Endodermal cell (in vitro differentiated cells): ENCODE data around the gene GET4. TPM values are rescaled to one million over a fixed set of nuclear protein-coding genes. Genes with fewer than 3 reads are reported as not detected.

Experiments
- DNase-seq: peaks from one replicate; pipeline ENCODE4 v3.0.0-alpha.2; 2017
- H3K27ac ChIP-seq: 2 replicates; pipeline ENCODE4 v1.5.1; 2013; ENCODE audit warnings: mild to moderate bottlenecking, low read depth, low read length, moderate library complexity
- H3K27me3 ChIP-seq: 2 replicates; pipeline ENCODE4 v1.6.1; 2013; ENCODE audit warnings: mild to moderate bottlenecking, low read length, moderate library complexity; ENCODE audit not compliant: insufficient read depth, control insufficient read depth, poor library complexity, severe bottlenecking
- H3K36me3 ChIP-seq: 2 replicates; pipeline ENCODE4 v1.7.0; 2013; ENCODE audit warnings: mild to moderate bottlenecking, low read length, moderate library complexity; ENCODE audit not compliant: control insufficient read depth, insufficient read depth
- H3K4me1 ChIP-seq: one replicate; pipeline ENCODE4 v1.7.0; 2013; ENCODE audit warnings: low read length; ENCODE audit not compliant: control insufficient read depth, insufficient read depth
- H3K4me3 ChIP-seq: 2 replicates; pipeline ENCODE4 v1.5.1; 2013; ENCODE audit warnings: mild to moderate bottlenecking, low read length, moderate library complexity
- H3K9ac ChIP-seq: 2 replicates; pipeline ENCODE4 v1.6.1; 2013; ENCODE audit warnings: mild to moderate bottlenecking, low read length, moderate library complexity; ENCODE audit not compliant: poor library complexity, severe bottlenecking; ENCODE audit errors: extremely low read depth
- H3K9me3 ChIP-seq: 2 replicates; pipeline ENCODE4 v1.6.1; 2013; ENCODE audit warnings: mild to moderate bottlenecking, low read length, moderate library complexity; ENCODE audit not compliant: control insufficient read depth
- H3K27ac Mint-ChIP-seq: 2 replicates; pipeline ENCODE4 v1.8.0; 2020; ENCODE audit warnings: mixed read lengths
- H3K27me3 Mint-ChIP-seq: 2 replicates; pipeline ENCODE4 v1.8.0; 2021; ENCODE audit warnings: mild to moderate bottlenecking, mixed read lengths; ENCODE audit not compliant: insufficient read depth
- H3K36me3 Mint-ChIP-seq: 2 replicates; pipeline ENCODE4 v1.8.0; 2020; ENCODE audit warnings: low read depth, mixed read lengths
- H3K4me1 Mint-ChIP-seq: 2 replicates; pipeline ENCODE4 v1.8.0; 2020; ENCODE audit warnings: mixed read lengths
- H3K4me3 Mint-ChIP-seq: 2 replicates; pipeline ENCODE4 v1.8.0; 2020; ENCODE audit warnings: mild to moderate bottlenecking, moderate library complexity, mixed read lengths
- H3K9me3 Mint-ChIP-seq: 2 replicates; pipeline ENCODE4 v1.8.0; 2020; ENCODE audit warnings: mild to moderate bottlenecking, mixed read lengths
- CTCF ChIP-seq: fragments of 200-600 bp; sonication (generic); conservative IDR thresholded peaks from 2 replicates; pipeline ENCODE4 v1.5.0; 2021; ENCODE audit warnings: antibody characterized with exemption, mild to moderate bottlenecking
- WGBS, 2 experiments: methylation state at CpG; one replicate each; pipeline versions ENCODE4 v1.1.5 to v1.1.7; 2013; ENCODE audit warnings: missing lambda C conversion rate in 2 of 2, mixed read lengths in 1 of 2; ENCODE audit not compliant: insufficient coverage in 1 of 2, insufficient read length in 1 of 2; 5-methylcytosine and 5-hydroxymethylcytosine counted together
- total RNA-seq, 2 donors: library from RNA; stranded (reverse); fragmentation: NEBNext Ultra II Directional in 1 of 2; extraction: Animal tissue kit (Norgen Biotek cat#: 25700) in 1 of 2; gene quantifications; 2 replicates in 1 of 2; 3 replicates in 1 of 2; pipeline ENCODE4 v1.2.1, GENCODE V29; 2021

The GET4 gene
- total RNA-seq, 2 donors from 2014 or later: 73.3 to 84.3 TPM

GRCh38 chr7:915291-916218 lies 39.2 kb downstream of the GET4 start:
- 88 to 94% methylated on average over 18 to 43 of the region's 43 CpGs for WGBS, 2 experiments
- no peaks in the 10 kb centered on the region for H3K36me3 Mint-ChIP-seq
- H3K27me3 Mint-ChIP-seq: no peaks in the 10 kb centered on the region
- no peaks in the 10 kb centered on the region for H3K36me3 ChIP-seq
- H3K9me3 ChIP-seq: no peaks in the 10 kb centered on the region
- H3K4me3 ChIP-seq: no peak overlapping the region
- DNase-seq: no peak
- H3K4me1 ChIP-seq: no peaks in the 10 kb centered on the region
- H3K27me3 ChIP-seq: no peaks in the 10 kb centered on the region
- H3K9ac ChIP-seq: no peak overlapping the region
- H3K27ac Mint-ChIP-seq: no peak overlapping the region
- no peak for TF ChIP-seq CTCF
- no peaks in the 10 kb centered on the region for H3K4me1 Mint-ChIP-seq
- no peaks in the 10 kb centered on the region for H3K9me3 Mint-ChIP-seq
- no peak overlapping the region for H3K4me3 Mint-ChIP-seq
- H3K27ac ChIP-seq: no peak overlapping the region

GRCh38 chr7:916291-916941 lies 40.1 kb downstream of the GET4 start:
- WGBS, 2 experiments: 87 to 92% methylated on average over 8 to 17 of the region's 17 CpGs
- Mint-ChIP-seq H3K4me1 (no peaks in the 10 kb centered on the region), H3K27ac (no peak overlapping the region), H3K4me3 (no peak overlapping the region), H3K36me3 (no peaks in the 10 kb centered on the region), H3K27me3 (no peaks in the 10 kb centered on the region), H3K9me3 (no peaks in the 10 kb centered on the region)
- Histone ChIP-seq H3K36me3 (no peaks in the 10 kb centered on the region), H3K27ac (no peak overlapping the region), H3K4me3 (no peak overlapping the region), H3K4me1 (no peaks in the 10 kb centered on the region), H3K27me3 (no peaks in the 10 kb centered on the region), H3K9me3 (no peaks in the 10 kb centered on the region), H3K9ac (no peak overlapping the region)
- no peak for TF ChIP-seq CTCF
- no peak for DNase-seq

DNA sequence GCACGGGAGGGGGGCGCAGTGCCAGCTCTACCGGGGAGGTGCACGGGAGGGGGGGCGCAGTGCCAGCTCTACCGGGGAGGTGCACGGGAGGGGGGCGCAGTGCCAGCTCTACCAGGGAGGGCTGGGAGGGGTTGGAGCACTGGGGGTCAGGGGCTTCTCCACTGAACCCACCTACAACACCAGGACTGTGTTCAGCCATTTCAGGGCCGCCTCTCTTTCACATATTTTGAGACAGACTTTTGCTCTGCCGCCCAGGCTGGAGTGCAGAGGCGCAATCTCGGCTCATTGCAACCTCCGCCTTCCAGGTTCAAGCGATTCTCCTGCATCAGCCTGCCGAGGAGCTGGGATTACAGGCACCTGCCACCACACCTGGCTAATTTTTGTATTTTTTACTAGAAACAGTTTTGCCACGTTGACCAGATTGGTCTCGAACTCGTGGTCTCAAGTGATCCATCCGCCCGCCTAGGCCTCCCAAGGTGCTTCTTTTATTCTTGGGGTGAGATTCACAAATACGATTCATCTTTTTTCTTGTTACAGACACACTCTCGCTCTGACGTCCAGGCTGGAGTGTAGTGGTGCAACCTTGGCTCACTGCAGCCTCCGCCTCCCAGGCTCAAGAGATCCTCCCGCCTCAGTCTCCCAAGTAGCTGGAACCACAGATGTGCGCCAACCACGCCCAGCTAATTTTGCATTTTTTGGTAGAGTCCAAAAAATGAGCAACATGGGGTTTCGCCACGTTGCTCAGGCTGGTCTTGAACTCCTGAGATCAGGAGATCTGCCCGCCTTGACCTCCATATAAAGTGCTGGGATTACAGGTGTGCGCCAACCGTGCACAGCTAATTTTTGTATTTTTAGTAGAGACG lies 41.1 kb downstream of the GET4 start:
- H3K9ac ChIP-seq: no peak overlapping the region
- no peak overlapping the region for H3K27ac Mint-ChIP-seq
- no peaks in the 10 kb centered on the region for H3K27me3 Mint-ChIP-seq
- H3K27me3 ChIP-seq: no peaks in the 10 kb centered on the region
- H3K4me1 ChIP-seq: no peaks in the 10 kb centered on the region
- no peaks in the 10 kb centered on the region for H3K9me3 Mint-ChIP-seq
- H3K27ac ChIP-seq: no peak overlapping the region
- H3K36me3 Mint-ChIP-seq: no peaks in the 10 kb centered on the region
- no peaks in the 10 kb centered on the region for H3K36me3 ChIP-seq
- DNase-seq: no peak
- H3K4me1 Mint-ChIP-seq: no peaks in the 10 kb centered on the region
- no peak for TF ChIP-seq CTCF
- no peak overlapping the region for H3K4me3 ChIP-seq
- no peaks in the 10 kb centered on the region for H3K9me3 ChIP-seq
- 93 to 94% methylated on average over 27 to 29 of the region's 33 CpGs for WGBS, 2 experiments
- no peak overlapping the region for H3K4me3 Mint-ChIP-seq
